Testis (tissue), 3 donors: Measurements from ENCODE around the gene RAB12. TPM values are rescaled to one million over a fixed set of nuclear protein-coding genes. Genes with fewer than 3 reads are reported as not detected.

Experiments used
- DNase-seq: peaks from one replicate; pipeline ENCODE4 v3.0.0-alpha.2; 2019
- H3K27ac ChIP-seq, 2 donors: fragments of 200-600 bp; sonication (generic); one replicate each; pipeline ENCODE4 v1.5.1; 2019
- H3K27me3 ChIP-seq: fragments of 200-600 bp; sonication (generic); one replicate; pipeline ENCODE4 v1.5.1; 2019
- H3K36me3 ChIP-seq: fragments of 200-600 bp; sonication (generic); one replicate; pipeline ENCODE4 v1.5.1; 2017; ENCODE audit warnings: low read depth; ENCODE audit errors: missing control alignments
- H3K4me1 ChIP-seq: fragments of 200-600 bp; sonication (generic); one replicate; pipeline ENCODE4 v1.5.1; 2019
- H3K4me3 ChIP-seq, 2 donors: fragments of 200-600 bp; sonication (generic); one replicate each; pipeline ENCODE4 v1.5.1; 2017 to 2019
- H3K9me3 ChIP-seq: fragments of 200-600 bp; sonication (generic); one replicate; pipeline ENCODE4 v1.5.1; 2017
- CTCF ChIP-seq, 3 experiments: fragments of 450-650 bp in 2 of 3; fragments of 200-600 bp in 1 of 3; sonication (generic) in 1 of 3; IDR thresholded peaks; one replicate each; pipeline ENCODE4 v1.5.1; 2016 to 2019; ENCODE audit warnings: antibody characterized with exemption in 3 of 3, mild to moderate bottlenecking in 2 of 3, moderate library complexity in 1 of 3
- POLR2A ChIP-seq: fragments of 450-650 bp; IDR thresholded peaks from one replicate; pipeline ENCODE4 v1.6.1; 2017; ENCODE audit warnings: antibody characterized with exemption, mild to moderate bottlenecking, moderate library complexity
- WGBS, 2 donors: methylation state at CpG; one replicate each; pipeline ENCODE4 v1.1.5; 2018; 5-methylcytosine and 5-hydroxymethylcytosine counted together
- intact Hi-C: fragments of 100-400 bp; cut with DNase I; formaldehyde crosslinking; loops from one replicate; pipeline ENCODE4 v1.15.1; 2023; ENCODE audit warnings: low total_unique reads
- polyA plus RNA-seq: library from polyadenylated mRNA; stranded (reverse); fragments of 350-450 nt; fragmentation: Illumina TruSeq; extraction: RNeasy Lipid Tissue Mini Kit (QIAGEN cat#74804); gene quantifications from one replicate; pipeline ENCODE4 v1.2.3, GENCODE V29; 2014; ENCODE audit warnings: low read depth, low replicate concordance; ENCODE audit not compliant: insufficient read depth
- total RNA-seq, 2 donors: library from RNA; depleted of rRNA; stranded (reverse); fragments of >200 nt; gene quantifications; one replicate each; pipeline ENCODE4 v1.2.3, GENCODE V29; 2016

RAB12 gene
- total and polyA plus RNA-seq, 3 donors from 2014 or later = 28.0 to 52.0 (median 39.8) TPM

DNA sequence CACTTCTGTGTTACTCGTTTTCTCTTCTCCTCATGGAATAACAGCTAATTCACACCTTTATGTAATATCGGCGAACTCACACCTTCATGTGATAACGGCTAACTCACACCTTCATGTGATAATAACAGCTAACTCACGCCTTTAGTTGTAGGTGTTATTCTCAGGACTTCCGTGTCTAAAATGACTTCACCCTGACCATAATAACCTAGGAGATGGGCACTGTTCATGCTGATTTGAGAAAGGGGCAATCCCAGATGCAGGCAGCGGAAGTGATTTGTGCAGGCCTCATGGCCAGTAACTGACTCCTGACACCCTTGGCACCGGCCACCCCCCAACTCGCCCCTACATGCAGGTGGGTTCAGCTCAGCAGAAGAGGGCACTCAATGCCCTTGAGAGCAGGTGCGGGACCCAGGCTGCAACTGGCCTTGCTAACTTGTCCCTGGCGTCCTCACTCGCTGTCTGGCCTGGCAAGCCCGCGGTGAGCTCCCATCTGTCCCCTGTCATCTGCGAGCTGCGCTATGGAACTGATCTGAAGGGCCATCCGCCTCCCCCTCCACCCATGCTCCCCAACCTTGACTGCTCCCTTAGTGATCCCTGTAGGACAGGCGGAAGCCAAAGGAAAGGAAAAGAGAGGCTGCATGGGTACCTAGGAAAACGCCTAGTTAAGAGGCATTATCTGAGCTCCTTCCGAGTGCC, 53.5 kb downstream of the RAB12 start:
- no peaks in the 10 kb centered on the region for H3K36me3 ChIP-seq
- H3K9me3 ChIP-seq = no peaks in the 10 kb centered on the region
- peaks cover 4% of the 10 kb centered on the region for H3K4me1 ChIP-seq
- DNase-seq = no peak
- no peak overlapping the region for H3K4me3 ChIP-seq
- intact Hi-C loops = no loop called here
- TF ChIP-seq POLR2A = no peak
- no peak for TF ChIP-seq CTCF (IDR thresholded peaks at IDR 0.05)
- H3K27me3 ChIP-seq = no peaks in the 10 kb centered on the region
- WGBS, 2 donors = 81 to 90% methylated on average over 19 of the region's 20 CpGs
- H3K27ac ChIP-seq = no peak overlapping the region

GRCh38 chr18:8667846-8668245, 58.6 kb downstream of the RAB12 start:
- no peaks in the 10 kb centered on the region for H3K4me1 ChIP-seq
- TF ChIP-seq CTCF (IDR thresholded peaks at IDR 0.05) (no peak), POLR2A (no peak)
- no peak overlapping the region for H3K27ac ChIP-seq
- no peaks in the 10 kb centered on the region for H3K36me3 ChIP-seq
- no peak overlapping the region for H3K4me3 ChIP-seq
- no peak for DNase-seq
- H3K9me3 ChIP-seq = no peaks in the 10 kb centered on the region
- intact Hi-C loops = no loop called here
- H3K27me3 ChIP-seq = no peaks in the 10 kb centered on the region
- 83 to 93% methylated on average over 3 of the region's 3 CpGs for WGBS, 2 donors

DNA sequence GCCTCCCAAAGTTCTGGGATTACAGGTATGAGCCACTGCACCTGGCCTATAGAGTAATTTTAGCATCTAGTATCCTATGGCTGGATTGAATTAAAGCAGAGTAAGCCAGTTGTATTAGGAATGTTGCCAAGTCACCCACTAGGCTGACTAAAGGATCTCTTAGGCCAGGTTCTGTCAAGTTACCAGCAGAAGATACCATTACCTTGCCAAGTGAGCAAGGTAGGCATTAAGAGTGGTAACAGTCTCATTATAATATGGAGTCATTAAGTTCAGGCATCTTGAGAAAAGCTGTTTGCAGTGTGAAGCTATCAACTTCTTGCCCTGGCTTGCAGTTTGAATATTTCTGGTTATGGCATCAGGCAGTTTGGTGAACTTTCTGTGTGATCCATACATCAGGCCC, 59.1 kb downstream of the RAB12 start:
- Histone ChIP-seq H3K4me1 (no peaks in the 10 kb centered on the region), H3K27ac (no peak overlapping the region), H3K36me3 (no peaks in the 10 kb centered on the region), H3K4me3 (no peak overlapping the region), H3K27me3 (no peaks in the 10 kb centered on the region), H3K9me3 (no peaks in the 10 kb centered on the region)
- intact Hi-C loops = no loop called here
- no peak for TF ChIP-seq CTCF (IDR thresholded peaks at IDR 0.05)
- TF ChIP-seq POLR2A = no peak
- no peak for DNase-seq

GRCh38 chr18:8669571-8669970, 60.3 kb downstream of the RAB12 start:
- Histone ChIP-seq H3K9me3 (no peaks in the 10 kb centered on the region), H3K4me1 (no peaks in the 10 kb centered on the region), H3K27ac (no peak overlapping the region), H3K36me3 (no peaks in the 10 kb centered on the region), H3K27me3 (no peaks in the 10 kb centered on the region), H3K4me3 (no peak overlapping the region)
- TF ChIP-seq CTCF (IDR thresholded peaks at IDR 0.05) (no peak), POLR2A (no peak)
- intact Hi-C loops = no loop called here
- 91 to 95% methylated on average over 4 of the region's 4 CpGs for WGBS, 2 donors
- DNase-seq = no peak
